H1 (cell line): Measurements from ENCODE around the gene TEX2. TPM values are rescaled to one million over a fixed set of nuclear protein-coding genes. Genes with fewer than 3 reads are reported as not detected.

Source experiments
- CTCF ChIA-PET: fragments of 300-600 bp; sonication (Branson Sonifier 250); formaldehyde crosslinking; loops from one replicate; lab custom pipeline; 2021; ENCODE audit not compliant: partially characterized antibody; lab: Charles Lee
- POLR2A ChIA-PET: fragments of 300-600 bp; sonication (Branson Sonifier 250); formaldehyde crosslinking; loops from one replicate; lab custom pipeline; 2021; ENCODE audit warnings: inconsistent platforms; ENCODE audit not compliant: partially characterized antibody; lab: Charles Lee
- DNase-seq, 2 experiments: peaks; one replicate each; pipeline versions ENCODE4 v3.0.0 to v3.0.0-alpha.2; 2010 to 2022; ENCODE audit warnings: low spot score in 2 of 2, low read depth in 1 of 2, mixed read lengths in 1 of 2
- FAIRE-seq: peaks from 2 replicates; lab custom pipeline; 2011; peaks lifted over from hg19 to GRCh38; lab: Jason Lieb, UNC
- H2AFZ ChIP-seq: 2 replicates; pipeline ENCODE4 v1.8.1; 2012; ENCODE audit warnings: low read length, inconsistent platforms
- H2AK5ac ChIP-seq: 2 replicates; pipeline ENCODE4 v1.6.1; 2013; ENCODE audit warnings: low read depth, low read length
- H2BK120ac ChIP-seq: replicated peaks from 2 replicates; pipeline ENCODE3; 2013; ENCODE audit warnings: low read depth, low read length, inconsistent platforms
- H2BK12ac ChIP-seq: 2 replicates; pipeline ENCODE4 v1.6.1; 2013; ENCODE audit warnings: low read depth, low read length
- H2BK15ac ChIP-seq: 2 replicates; pipeline ENCODE4 v1.6.1; 2013; ENCODE audit warnings: low read length
- H2BK20ac ChIP-seq: 2 replicates; pipeline ENCODE4 v1.6.1; 2013; ENCODE audit warnings: low read length
- H2BK5ac ChIP-seq: 2 replicates; pipeline ENCODE4 v1.6.1; 2013; ENCODE audit warnings: low read depth, low read length
- H3K14ac ChIP-seq: 2 replicates; pipeline ENCODE4 v1.6.1; 2013; ENCODE audit warnings: inconsistent platforms; ENCODE audit not compliant: insufficient read length
- H3K18ac ChIP-seq: 2 replicates; pipeline ENCODE4 v1.6.1; 2013; ENCODE audit warnings: low read length; ENCODE audit errors: extremely low read depth
- H3K23ac ChIP-seq: 2 replicates; pipeline ENCODE4 v1.6.1; 2013; ENCODE audit warnings: inconsistent platforms; ENCODE audit not compliant: insufficient read length
- H3K23me2 ChIP-seq: 2 replicates; pipeline ENCODE4 v1.6.1; 2013; ENCODE audit warnings: low read depth, low read length
- H3K27ac ChIP-seq: 2 replicates; pipeline ENCODE4 v1.6.1; 2011; ENCODE audit warnings: low read depth, low read length, inconsistent platforms
- H3K27me3 ChIP-seq, 4 experiments: replicated peaks in 1 of 4; 1 replicate in 1 of 4; 2 replicates in 3 of 4; pipeline versions ENCODE4 v1.6.1 to v1.8.1; 2011 to 2013; ENCODE audit warnings: low read length in 3 of 4, mild to moderate bottlenecking in 3 of 4, inconsistent platforms in 2 of 4, mixed read lengths in 2 of 4, moderate library complexity in 1 of 4; ENCODE audit not compliant: control insufficient read depth in 3 of 4, insufficient read depth in 3 of 4; ENCODE audit errors: extremely low read depth in 1 of 4
- H3K36me3 ChIP-seq, 4 experiments: 2 replicates each; pipeline versions ENCODE4 v1.6.1 to v1.8.1; 2011 to 2013; ENCODE audit warnings: mild to moderate bottlenecking in 4 of 4, low read length in 3 of 4, moderate library complexity in 2 of 4, control low read depth in 1 of 4, inconsistent platforms in 1 of 4; ENCODE audit not compliant: insufficient read depth in 4 of 4, control insufficient read depth in 2 of 4
- H3K4ac ChIP-seq: replicated peaks from 2 replicates; pipeline ENCODE3; 2013; ENCODE audit warnings: low read length, low read depth, mixed read lengths, inconsistent platforms; ENCODE audit not compliant: insufficient read length
- H3K4me1 ChIP-seq, 4 experiments: replicated peaks in 1 of 4; 1 replicate in 1 of 4; 2 replicates in 3 of 4; pipeline versions ENCODE4 v1.6.1 to v1.8.1; 2011 to 2013; ENCODE audit warnings: low read length in 3 of 4, inconsistent platforms in 2 of 4, mixed read lengths in 1 of 4; ENCODE audit not compliant: insufficient read depth in 4 of 4, control insufficient read depth in 3 of 4
- H3K4me2 ChIP-seq, 2 experiments: 2 replicates each; pipeline versions ENCODE4 v1.6.1 to v1.8.1; 2011 to 2013; ENCODE audit warnings: low read depth in 2 of 2, low read length in 2 of 2, control low read depth in 1 of 2, inconsistent platforms in 1 of 2, mild to moderate bottlenecking in 1 of 2; ENCODE audit not compliant: insufficient read depth in 1 of 2
- H3K4me3 ChIP-seq, 4 experiments: fragments of 200-600, 300-600 bp in 1 of 4; sonication (generic), shearing (Covaris generic), sonication (Bioruptor Twin) in 1 of 4; 2 replicates each; pipeline versions ENCODE4 v1.5.1 to v1.8.1; 2011 to 2016; ENCODE audit warnings: low read length in 4 of 4, low read depth in 3 of 4, control low read depth in 2 of 4, inconsistent platforms in 2 of 4, mild to moderate bottlenecking in 2 of 4, mixed read lengths in 1 of 4, moderate library complexity in 1 of 4; ENCODE audit not compliant: insufficient read depth in 2 of 4; ENCODE audit errors: extremely low read depth in 1 of 4
- H3K56ac ChIP-seq: replicated peaks from 2 replicates; pipeline ENCODE3; 2013; ENCODE audit warnings: low read depth, mild to moderate bottlenecking, mixed read lengths, low read length, inconsistent platforms; ENCODE audit not compliant: insufficient read length
- H3K79me1 ChIP-seq: 2 replicates; pipeline ENCODE4 v1.6.1; 2013; ENCODE audit warnings: low read depth, low read length, control low read depth
- H3K79me2 ChIP-seq, 2 experiments: 2 replicates each; pipeline versions ENCODE4 v1.6.1 to v1.8.1; 2012 to 2013; ENCODE audit warnings: low read length in 2 of 2, mild to moderate bottlenecking in 2 of 2, inconsistent platforms in 1 of 2; ENCODE audit not compliant: insufficient read depth in 2 of 2, control insufficient read depth in 1 of 2
- H3K9ac ChIP-seq, 4 experiments: replicated peaks in 1 of 4; 1 replicate in 1 of 4; 2 replicates in 3 of 4; pipeline versions ENCODE4 v1.6.1 to v1.8.1; 2011 to 2013; ENCODE audit warnings: low read depth in 3 of 4, low read length in 3 of 4, control low read depth in 2 of 4, mild to moderate bottlenecking in 2 of 4, moderate library complexity in 2 of 4, inconsistent platforms in 1 of 4; ENCODE audit errors: extremely low read depth in 1 of 4
- H3K9me3 ChIP-seq, 2 experiments: 2 replicates each; pipeline versions ENCODE4 v1.6.1 to v1.8.1; 2012 to 2013; ENCODE audit warnings: mild to moderate bottlenecking in 2 of 2, moderate library complexity in 2 of 2, control low read depth in 1 of 2, inconsistent platforms in 1 of 2, low read depth in 1 of 2, low read length in 1 of 2, mixed read lengths in 1 of 2; ENCODE audit not compliant: insufficient read depth in 2 of 2
- H4K20me1 ChIP-seq, 2 experiments: replicated peaks in 1 of 2; 2 replicates each; pipeline versions ENCODE3 to v1.8.1; 2011 to 2013; ENCODE audit warnings: inconsistent platforms in 2 of 2, low read length in 2 of 2, mild to moderate bottlenecking in 1 of 2; ENCODE audit not compliant: insufficient read depth in 2 of 2, control insufficient read depth in 1 of 2
- H4K5ac ChIP-seq: 2 replicates; pipeline ENCODE4 v1.6.1; 2013; ENCODE audit warnings: low read length, low read depth, mixed read lengths, inconsistent platforms; ENCODE audit not compliant: insufficient read length
- H4K8ac ChIP-seq: 2 replicates; pipeline ENCODE4 v1.8.0; 2013; ENCODE audit warnings: mild to moderate bottlenecking, moderate library complexity, low read length, inconsistent platforms; ENCODE audit not compliant: insufficient read depth; ENCODE audit errors: extremely low read depth
- H4K91ac ChIP-seq: replicated peaks from 2 replicates; pipeline ENCODE3; 2013; ENCODE audit warnings: low read length, mixed read lengths, inconsistent platforms; ENCODE audit not compliant: insufficient read length
- BACH1 ChIP-seq: IDR thresholded peaks from 2 replicates; pipeline ENCODE4 v1.6.1; 2012; ENCODE audit warnings: low read length, improper control_type of control experiment
- CBX8 ChIP-seq: fragments of 300-800, 300-1000 bp; sonication (generic); IDR thresholded peaks from 2 replicates; pipeline ENCODE4 v1.7.1; 2016; ENCODE audit warnings: low read depth, low read length, borderline replicate concordance
- CEBPB ChIP-seq: IDR thresholded peaks from 2 replicates; pipeline ENCODE4 v1.6.1; 2012; ENCODE audit warnings: low read depth, low read length
- CTBP2 ChIP-seq: IDR thresholded peaks from 2 replicates; pipeline ENCODE4 v1.7.0; 2011; ENCODE audit warnings: borderline replicate concordance, mild to moderate bottlenecking, moderate library complexity, mixed read lengths, low read length; ENCODE audit not compliant: insufficient read depth, insufficient read length
- FOSL1 ChIP-seq: IDR thresholded peaks from 2 replicates; pipeline ENCODE4 v1.6.1; 2011; ENCODE audit warnings: mild to moderate bottlenecking, low read depth, low read length, moderate library complexity; ENCODE audit not compliant: insufficient read depth
- RAD21 ChIP-seq, 2 experiments: IDR thresholded peaks in 1 of 2; conservative IDR thresholded peaks in 1 of 2; 2 replicates each; pipeline ENCODE4 v1.6.1; 2011; ENCODE audit warnings: low read depth in 2 of 2, low read length in 2 of 2, improper control_type of control experiment in 1 of 2, inconsistent platforms in 1 of 2, mild to moderate bottlenecking in 1 of 2, moderate library complexity in 1 of 2
- SP4 ChIP-seq: IDR thresholded peaks from 2 replicates; pipeline ENCODE4 v1.6.1; 2012; ENCODE audit warnings: low read length, inconsistent platforms
- TEAD4 ChIP-seq: IDR thresholded peaks from 2 replicates; pipeline ENCODE4 v1.6.1; 2012; ENCODE audit warnings: low read depth, low read length, inconsistent platforms, mixed read lengths
- WGBS, 2 experiments: shearing (Covaris generic) in 1 of 2; methylation state at CpG; one replicate each; pipeline versions ENCODE4 v1.1.6 to v1.1.7; 2013 to 2015; ENCODE audit warnings: low lambda C conversion rate in 2 of 2, mixed read lengths in 2 of 2, inconsistent platforms in 1 of 2, low coverage in 1 of 2, missing lambda C conversion rate in 1 of 2; ENCODE audit not compliant: insufficient replicate concordance in 2 of 2, insufficient coverage in 1 of 2, insufficient read length in 1 of 2; ENCODE audit errors: extremely low coverage in 1 of 2, missing lambda C conversion rate in 1 of 2; 5-methylcytosine and 5-hydroxymethylcytosine counted together
- polyA plus RNA-seq, 7 experiments: library from polyadenylated mRNA; depleted of rRNA in 3 of 7; stranded (reverse) in 5 of 7; unstranded in 2 of 7; fragments of >200 nt in 5 of 7; fragments of 200-250 nt in 2 of 7; gene quantifications; 1 replicate in 5 of 7; 2 replicates in 1 of 7; 4 replicates in 1 of 7; pipeline versions ENCODE4 v1.2.1 to v1.2.3, GENCODE V29; 2011 to 2013; ENCODE audit warnings: missing spikeins in 2 of 7, mixed read lengths in 2 of 7
- total RNA-seq: library from RNA; stranded (reverse); fragmentation: NEBNext Ultra II Directional; extraction: Animal tissue kit (Norgen Biotek cat#: 25700); gene quantifications from 2 replicates; pipeline ENCODE4 v1.2.1, GENCODE V29; 2021
- TF ChIP-seq, protein P1 (sequence below), 3 experiments: IDR thresholded peaks; 1 replicate in 2 of 3; 2 replicates in 1 of 3; pipeline versions ENCODE4 v1.5.1 to v1.6.1; 2011; ENCODE audit warnings: low read length in 3 of 3, mild to moderate bottlenecking in 3 of 3, inconsistent platforms in 2 of 3, low read depth in 1 of 3, moderate library complexity in 1 of 3; ENCODE audit not compliant: insufficient read depth in 1 of 3; ENCODE audit errors: control extremely low read depth in 1 of 3
- TF ChIP-seq, protein P2 (sequence below): IDR thresholded peaks from 2 replicates; pipeline ENCODE4 v1.6.1; 2011; ENCODE audit warnings: low read length, improper control_type of control experiment

Gene TEX2
- total and polyA plus RNA-seq, 2 of the 8 experiments (the other 6 are each of a cell fraction or from before 2014, with no cell fraction given): 6.1 to 15.6 TPM

DNA sequence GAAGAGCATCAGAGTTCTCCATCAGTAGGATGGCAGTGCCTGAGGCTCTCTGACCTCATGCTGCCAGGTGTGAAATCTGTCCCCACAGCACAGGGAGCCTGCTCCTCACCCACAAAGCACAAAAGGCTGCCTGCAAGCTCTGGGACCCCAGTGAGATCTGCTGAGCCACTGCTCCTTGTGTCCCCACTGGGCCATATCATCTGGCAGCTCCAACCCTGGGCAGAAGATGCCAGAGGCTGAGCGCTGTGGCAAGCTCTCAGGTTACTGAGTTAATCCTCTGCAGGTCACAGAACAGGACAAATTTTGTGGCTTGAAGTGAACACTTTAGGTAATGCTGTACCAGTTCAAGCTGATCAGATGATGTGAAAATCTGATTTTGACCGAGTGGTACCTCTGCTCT is 106.4 kb downstream of the TEX2 start:
- H3K9me3 ChIP-seq: no peaks in the 10 kb centered on the region
- H3K4me2 ChIP-seq: no peak overlapping the region
- no peak overlapping the region for H3K27ac ChIP-seq
- peaks cover 0 to 3% (median 1%) of the 10 kb centered on the region in 4 experiments; a peak in 3 of 8 replicates for H3K36me3 ChIP-seq
- DNase-seq: no peak
- H3K27me3 ChIP-seq: no peaks in the 10 kb centered on the region
- POLR2A ChIA-PET: interaction anchor here (16.8 kb wide), 1 partner anchor 10 kb away, joined by 193 read pairs; no protein-coding TSS in a partner anchor
- no peak overlapping the region for H2BK15ac ChIP-seq
- no peaks in the 10 kb centered on the region for H3K79me2 ChIP-seq
- no peak overlapping the region for H4K91ac ChIP-seq
- no peak overlapping the region for H2AK5ac ChIP-seq
- H2BK20ac ChIP-seq: no peak overlapping the region
- no peak overlapping the region for H2AFZ ChIP-seq
- peaks cover 0 to 6% (median 3%) of the 10 kb centered on the region in 4 experiments; a peak in 3 of 7 replicates for H3K4me1 ChIP-seq
- H3K23ac ChIP-seq: no peak overlapping the region
- no peak overlapping the region for H3K9ac ChIP-seq
- no peak overlapping the region for H4K8ac ChIP-seq
- no peak overlapping the region for H3K56ac ChIP-seq
- no peak overlapping the region for H4K5ac ChIP-seq
- FAIRE-seq: no peak
- no peak overlapping the region for H3K18ac ChIP-seq
- H2BK120ac ChIP-seq: no peak overlapping the region
- no peak overlapping the region for H2BK5ac ChIP-seq
- H3K23me2 ChIP-seq: no peaks in the 10 kb centered on the region; the same call in 1 of the 2 replicates
- H4K20me1 ChIP-seq: no peaks in the 10 kb centered on the region
- CTCF ChIA-PET: interaction anchor here (0.7 to 1.5 kb wide), 2 partner anchors 8 to 46 kb away, joined by 3 read pairs; no protein-coding TSS in a partner anchor
- H3K14ac ChIP-seq: no peak overlapping the region
- H3K4me3 ChIP-seq: no peak overlapping the region
- WGBS, 2 experiments: 80% methylated on average over 2 of the region's 2 CpGs; no CpG with 5 or more reads in 1 of the 2 experiments
- no peak overlapping the region for H3K4ac ChIP-seq
- H2BK12ac ChIP-seq: no peak overlapping the region
- H3K79me1 ChIP-seq: no peaks in the 10 kb centered on the region
- TF ChIP-seq CEBPB: no peak
- no peak for TF ChIP-seq SP4
- TF ChIP-seq, protein P1, sequence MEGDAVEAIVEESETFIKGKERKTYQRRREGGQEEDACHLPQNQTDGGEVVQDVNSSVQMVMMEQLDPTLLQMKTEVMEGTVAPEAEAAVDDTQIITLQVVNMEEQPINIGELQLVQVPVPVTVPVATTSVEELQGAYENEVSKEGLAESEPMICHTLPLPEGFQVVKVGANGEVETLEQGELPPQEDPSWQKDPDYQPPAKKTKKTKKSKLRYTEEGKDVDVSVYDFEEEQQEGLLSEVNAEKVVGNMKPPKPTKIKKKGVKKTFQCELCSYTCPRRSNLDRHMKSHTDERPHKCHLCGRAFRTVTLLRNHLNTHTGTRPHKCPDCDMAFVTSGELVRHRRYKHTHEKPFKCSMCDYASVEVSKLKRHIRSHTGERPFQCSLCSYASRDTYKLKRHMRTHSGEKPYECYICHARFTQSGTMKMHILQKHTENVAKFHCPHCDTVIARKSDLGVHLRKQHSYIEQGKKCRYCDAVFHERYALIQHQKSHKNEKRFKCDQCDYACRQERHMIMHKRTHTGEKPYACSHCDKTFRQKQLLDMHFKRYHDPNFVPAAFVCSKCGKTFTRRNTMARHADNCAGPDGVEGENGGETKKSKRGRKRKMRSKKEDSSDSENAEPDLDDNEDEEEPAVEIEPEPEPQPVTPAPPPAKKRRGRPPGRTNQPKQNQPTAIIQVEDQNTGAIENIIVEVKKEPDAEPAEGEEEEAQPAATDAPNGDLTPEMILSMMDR (IDR thresholded peaks at IDR 0.05; ENCODE audit: control extremely low read depth in 1 of 3, insufficient read depth in 1 of 3, low read depth in 1 of 3, low read length in 3 of 3): no peak
- no peak for TF ChIP-seq FOSL1
- no peak for TF ChIP-seq RAD21 (IDR thresholded peaks at IDR 0.05 in 1 of 2, conservative IDR thresholded peaks at IDR 0.05 in 1 of 2; ENCODE audit: low read depth in 2 of 2, low read length in 2 of 2)
- TF ChIP-seq, protein P2, sequence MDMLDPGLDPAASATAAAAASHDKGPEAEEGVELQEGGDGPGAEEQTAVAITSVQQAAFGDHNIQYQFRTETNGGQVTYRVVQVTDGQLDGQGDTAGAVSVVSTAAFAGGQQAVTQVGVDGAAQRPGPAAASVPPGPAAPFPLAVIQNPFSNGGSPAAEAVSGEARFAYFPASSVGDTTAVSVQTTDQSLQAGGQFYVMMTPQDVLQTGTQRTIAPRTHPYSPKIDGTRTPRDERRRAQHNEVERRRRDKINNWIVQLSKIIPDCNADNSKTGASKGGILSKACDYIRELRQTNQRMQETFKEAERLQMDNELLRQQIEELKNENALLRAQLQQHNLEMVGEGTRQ: no peak
- no peak for TF ChIP-seq CTBP2
- TF ChIP-seq CBX8: no peak
- no peak for TF ChIP-seq BACH1
- no peak for TF ChIP-seq TEAD4
